RWPE2 (cell line): ENCODE measurements around the gene NFASC.

Experiments used
- ATAC-seq: fragments of 200-7000 bp; cut with Tn5 transposase; 3 replicates; pipeline ENCODE4 v1.9.1; 2021; ENCODE audit warnings: low read depth
- DNase-seq: peaks from one replicate; pipeline ENCODE4 v3.0.0-alpha.2; 2020; ENCODE audit warnings: low spot score
- H3K27ac ChIP-seq: fragments of 450-650 bp; 2 replicates; pipeline ENCODE4 v1.5.1; 2017; ENCODE audit warnings: mild to moderate bottlenecking; ENCODE audit not compliant: poor library complexity, severe bottlenecking
- H3K27me3 ChIP-seq: fragments of 250-450 bp; sonication (Bioruptor Pico); 2 replicates; pipeline ENCODE4 v1.5.1; 2021; ENCODE audit warnings: mild to moderate bottlenecking, moderate library complexity; ENCODE audit not compliant: insufficient read depth, poor library complexity, severe bottlenecking
- H3K36me3 ChIP-seq: fragments of 250-450 bp; sonication (Bioruptor Pico); 2 replicates; pipeline ENCODE4 v1.5.1; 2020; ENCODE audit warnings: low read depth, mild to moderate bottlenecking, moderate library complexity
- H3K4me1 ChIP-seq: fragments of 250-450 bp; sonication (Bioruptor Pico); 2 replicates; pipeline ENCODE4 v1.5.1; 2021; ENCODE audit warnings: mild to moderate bottlenecking, moderate library complexity; ENCODE audit not compliant: insufficient read depth, poor library complexity, severe bottlenecking
- H3K4me3 ChIP-seq: fragments of 250-450 bp; sonication (Bioruptor Pico); 2 replicates; pipeline ENCODE4 v1.5.1; 2021; ENCODE audit warnings: mild to moderate bottlenecking, moderate library complexity; ENCODE audit not compliant: severe bottlenecking
- H3K9me3 ChIP-seq: fragments of 250-450 bp; sonication (Bioruptor Pico); 2 replicates; pipeline ENCODE4 v1.5.1; 2021; ENCODE audit warnings: mild to moderate bottlenecking, moderate library complexity; ENCODE audit not compliant: severe bottlenecking
- TF ChIP-seq, protein P1 (sequence below): fragments of 450-650 bp; IDR thresholded peaks from one replicate; pipeline ENCODE4 v1.5.1; 2017; ENCODE audit warnings: mild to moderate bottlenecking, moderate library complexity; ENCODE audit not compliant: poor library complexity, severe bottlenecking

The NFASC gene

DNA sequence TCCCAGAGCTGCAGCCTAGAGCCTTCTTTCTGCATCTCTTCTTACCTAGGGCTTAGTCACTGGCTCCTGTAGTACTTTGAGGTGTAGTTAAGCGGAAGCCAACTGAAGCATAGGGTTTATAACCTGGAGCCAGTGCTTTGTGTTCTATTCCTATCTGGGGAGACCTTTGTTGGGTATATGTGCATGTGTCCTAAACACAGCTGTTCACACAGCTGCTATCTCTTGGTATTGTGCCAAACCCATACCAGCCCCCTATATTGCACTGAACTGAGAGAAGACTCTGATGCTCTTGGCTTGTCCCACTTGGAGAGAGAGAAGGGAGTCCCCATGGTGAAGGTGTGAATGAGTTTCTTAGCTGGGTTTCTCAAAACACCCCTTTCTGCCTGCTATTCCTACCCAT, 17.2 kb upstream of the NFASC start:
- no peaks in the 10 kb centered on the region for H3K9me3 ChIP-seq
- no peaks in the 10 kb centered on the region for H3K36me3 ChIP-seq
- ATAC-seq (no peak), DNase-seq (no peak)
- no peaks in the 10 kb centered on the region for H3K4me1 ChIP-seq
- H3K27me3 ChIP-seq, result no peaks in the 10 kb centered on the region
- H3K4me3 ChIP-seq, result no peak overlapping the region
- TF ChIP-seq, protein P1, sequence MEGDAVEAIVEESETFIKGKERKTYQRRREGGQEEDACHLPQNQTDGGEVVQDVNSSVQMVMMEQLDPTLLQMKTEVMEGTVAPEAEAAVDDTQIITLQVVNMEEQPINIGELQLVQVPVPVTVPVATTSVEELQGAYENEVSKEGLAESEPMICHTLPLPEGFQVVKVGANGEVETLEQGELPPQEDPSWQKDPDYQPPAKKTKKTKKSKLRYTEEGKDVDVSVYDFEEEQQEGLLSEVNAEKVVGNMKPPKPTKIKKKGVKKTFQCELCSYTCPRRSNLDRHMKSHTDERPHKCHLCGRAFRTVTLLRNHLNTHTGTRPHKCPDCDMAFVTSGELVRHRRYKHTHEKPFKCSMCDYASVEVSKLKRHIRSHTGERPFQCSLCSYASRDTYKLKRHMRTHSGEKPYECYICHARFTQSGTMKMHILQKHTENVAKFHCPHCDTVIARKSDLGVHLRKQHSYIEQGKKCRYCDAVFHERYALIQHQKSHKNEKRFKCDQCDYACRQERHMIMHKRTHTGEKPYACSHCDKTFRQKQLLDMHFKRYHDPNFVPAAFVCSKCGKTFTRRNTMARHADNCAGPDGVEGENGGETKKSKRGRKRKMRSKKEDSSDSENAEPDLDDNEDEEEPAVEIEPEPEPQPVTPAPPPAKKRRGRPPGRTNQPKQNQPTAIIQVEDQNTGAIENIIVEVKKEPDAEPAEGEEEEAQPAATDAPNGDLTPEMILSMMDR, result no peak
- no peak overlapping the region for H3K27ac ChIP-seq

- H3K4me3 ChIP-seq, result no peak overlapping the region
- no peak overlapping the region for H3K27ac ChIP-seq
- TF ChIP-seq, protein P1, result no peak
- H3K36me3 ChIP-seq, result no peaks in the 10 kb centered on the region
- H3K27me3 ChIP-seq, result no peaks in the 10 kb centered on the region
- DNase-seq (no peak), ATAC-seq (no peak)
- no peaks in the 10 kb centered on the region for H3K9me3 ChIP-seq
- H3K4me1 ChIP-seq, result no peaks in the 10 kb centered on the region
Measured at GRCh38 chr1:204854286-204854685, 16.4 kb upstream of the NFASC start.

- DNase-seq, result no peak
- H3K27ac ChIP-seq, result no peak overlapping the region
- ATAC-seq, result no peak
- no peaks in the 10 kb centered on the region for H3K9me3 ChIP-seq
- H3K36me3 ChIP-seq, result no peaks in the 10 kb centered on the region
- no peak overlapping the region for H3K4me3 ChIP-seq
- H3K4me1 ChIP-seq, result no peaks in the 10 kb centered on the region
- H3K27me3 ChIP-seq, result no peaks in the 10 kb centered on the region
- TF ChIP-seq, protein P1, result no peak
Measured at GRCh38 chr1:204858363-204858821, 12.3 kb upstream of the NFASC start.

DNA sequence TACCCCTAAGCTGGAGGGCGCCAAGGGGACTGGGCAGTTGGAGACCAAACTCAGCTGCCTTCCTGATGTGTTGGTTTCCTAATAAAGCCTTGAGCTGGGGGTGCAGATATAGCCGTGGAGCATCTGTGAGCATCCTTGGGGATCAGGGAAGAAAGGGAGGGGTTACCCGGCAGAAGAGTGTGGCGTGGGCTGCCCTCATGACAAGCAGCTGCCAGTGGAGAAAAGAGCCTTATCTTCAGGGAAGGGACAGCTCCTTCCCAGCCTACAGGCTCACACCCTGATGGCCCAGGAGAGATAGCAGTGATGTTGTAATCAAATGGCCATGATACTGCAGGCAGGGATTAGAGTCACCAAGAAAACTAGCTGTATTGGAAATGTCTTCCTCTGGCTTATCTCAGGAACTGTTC, 10.8 kb upstream of the NFASC start:
- no peaks in the 10 kb centered on the region for H3K9me3 ChIP-seq
- no peak overlapping the region for H3K4me3 ChIP-seq
- DNase-seq (no peak), ATAC-seq (no peak)
- H3K27ac ChIP-seq, result no peak overlapping the region
- H3K36me3 ChIP-seq, result no peaks in the 10 kb centered on the region
- no peaks in the 10 kb centered on the region for H3K4me1 ChIP-seq
- TF ChIP-seq, protein P1, result no peak
- peaks cover 6% of the 10 kb centered on the region for H3K27me3 ChIP-seq

DNA sequence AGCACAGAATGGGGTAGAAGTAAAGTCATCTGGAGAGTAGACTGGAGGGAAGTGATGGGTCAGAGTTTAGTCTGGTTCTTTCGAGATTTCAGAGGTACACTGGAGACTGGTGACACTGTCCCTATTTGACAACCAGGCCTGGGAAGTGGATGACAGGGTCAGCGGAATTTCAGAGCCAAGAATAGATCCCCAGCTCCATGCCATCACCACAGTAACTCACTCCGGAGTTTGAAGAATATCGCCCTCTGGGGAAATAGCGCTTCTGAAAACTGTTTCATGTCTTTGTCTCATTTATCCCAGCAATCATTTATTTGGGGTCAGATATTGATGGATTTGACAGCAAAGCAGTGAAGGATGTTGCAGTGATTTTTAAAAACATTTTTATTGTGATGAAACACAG, 7.6 kb upstream of the NFASC start:
- H3K9me3 ChIP-seq, result no peaks in the 10 kb centered on the region
- H3K36me3 ChIP-seq, result no peaks in the 10 kb centered on the region
- H3K4me1 ChIP-seq, result no peaks in the 10 kb centered on the region
- H3K4me3 ChIP-seq, result no peak overlapping the region
- DNase-seq, result no peak
- no peak for ATAC-seq
- peaks cover 6% of the 10 kb centered on the region for H3K27me3 ChIP-seq
- H3K27ac ChIP-seq, result no peak overlapping the region
- TF ChIP-seq, protein P1, result no peak
